H9 (cell line): ENCODE results near the gene GPR37L1. TPM values are rescaled to one million over a fixed set of nuclear protein-coding genes. Genes with fewer than 3 reads are reported as not detected.

Source experiments
- DNase-seq: peaks from one replicate; pipeline ENCODE4 v3.0.0-alpha.2; 2017
- H2AFZ ChIP-seq: one replicate; pipeline ENCODE4 v1.6.1; 2013; ENCODE audit warnings: mild to moderate bottlenecking, low read length, control low read depth, moderate library complexity
- H2AK5ac ChIP-seq: 2 replicates; pipeline ENCODE4 v1.6.1; 2013; ENCODE audit warnings: low read length, control low read depth, mixed read lengths; ENCODE audit not compliant: insufficient read length
- H2BK120ac ChIP-seq: one replicate; pipeline ENCODE4 v1.6.1; 2013; ENCODE audit warnings: low read depth, mild to moderate bottlenecking, low read length, control low read depth, inconsistent platforms; ENCODE audit not compliant: poor library complexity, severe bottlenecking
- H2BK12ac ChIP-seq: 2 replicates; pipeline ENCODE4 v1.6.1; 2013; ENCODE audit warnings: low read length, control low read depth, mixed read lengths, low read depth; ENCODE audit not compliant: insufficient read length
- H2BK15ac ChIP-seq: 2 replicates; pipeline ENCODE4 v1.6.1; 2013; ENCODE audit warnings: low read depth, low read length, control low read depth
- H2BK20ac ChIP-seq: one replicate; pipeline ENCODE4 v1.6.1; 2013; ENCODE audit warnings: low read depth, mild to moderate bottlenecking, low read length, control low read depth, inconsistent platforms; ENCODE audit not compliant: poor library complexity, severe bottlenecking
- H2BK5ac ChIP-seq: 2 replicates; pipeline ENCODE4 v1.6.1; 2013; ENCODE audit warnings: low read length, control low read depth, mixed read lengths; ENCODE audit not compliant: insufficient read length
- H3K14ac ChIP-seq: 2 replicates; pipeline ENCODE4 v1.6.1; 2013; ENCODE audit warnings: low read length, control low read depth; ENCODE audit not compliant: insufficient read depth
- H3K18ac ChIP-seq: 2 replicates; pipeline ENCODE4 v1.6.1; 2013; ENCODE audit warnings: low read depth, mild to moderate bottlenecking, mixed read lengths, low read length, control low read depth; ENCODE audit not compliant: insufficient read length
- H3K23ac ChIP-seq: 2 replicates; pipeline ENCODE4 v1.6.1; 2013; ENCODE audit warnings: low read length, control low read depth, mixed read lengths, low read depth; ENCODE audit not compliant: insufficient read length
- H3K23me2 ChIP-seq: 2 replicates; pipeline ENCODE4 v1.6.1; 2013; ENCODE audit warnings: low read depth, mild to moderate bottlenecking, mixed read lengths, low read length, control low read depth; ENCODE audit not compliant: insufficient read length, poor library complexity, severe bottlenecking
- H3K27ac ChIP-seq: 2 replicates; pipeline ENCODE4 v1.5.1; 2013; ENCODE audit warnings: low read length, control low read depth, mixed read lengths, low read depth; ENCODE audit not compliant: insufficient read length
- H3K27me3 ChIP-seq: 2 replicates; pipeline ENCODE4 v1.6.1; 2013; ENCODE audit warnings: low read length, control low read depth, inconsistent platforms; ENCODE audit not compliant: insufficient read depth
- H3K4ac ChIP-seq: 2 replicates; pipeline ENCODE4 v1.6.1; 2013; ENCODE audit warnings: low read depth, mild to moderate bottlenecking, control low read depth, inconsistent platforms, low read length, moderate library complexity
- H3K4me1 ChIP-seq: 2 replicates; pipeline ENCODE4 v1.6.1; 2013; ENCODE audit warnings: low read length, control low read depth, inconsistent platforms; ENCODE audit not compliant: insufficient read depth
- H3K4me2 ChIP-seq: 2 replicates; pipeline ENCODE4 v1.6.1; 2013; ENCODE audit warnings: low read length, control low read depth, mixed read lengths; ENCODE audit not compliant: insufficient read length, insufficient read depth
- H3K56ac ChIP-seq: 2 replicates; pipeline ENCODE4 v1.6.1; 2013; ENCODE audit warnings: low read depth, mild to moderate bottlenecking, mixed read lengths, low read length, control low read depth; ENCODE audit not compliant: insufficient read length
- H3K79me1 ChIP-seq: 2 replicates; pipeline ENCODE4 v1.6.1; 2013; ENCODE audit warnings: low read depth, mild to moderate bottlenecking, moderate library complexity, low read length, control low read depth, inconsistent platforms; ENCODE audit not compliant: insufficient read depth, poor library complexity, severe bottlenecking
- H3K79me2 ChIP-seq: 2 replicates; pipeline ENCODE4 v1.6.1; 2013; ENCODE audit warnings: low read length, control low read depth, inconsistent platforms; ENCODE audit not compliant: insufficient read depth
- H3K9ac ChIP-seq: 2 replicates; pipeline ENCODE4 v1.6.1; 2013; ENCODE audit warnings: low read length, control low read depth, mixed read lengths; ENCODE audit not compliant: insufficient read length; ENCODE audit errors: extremely low read depth
- H3K9me3 ChIP-seq: one replicate; pipeline ENCODE4 v1.6.1; 2013; ENCODE audit warnings: low read depth, low read length, inconsistent platforms; ENCODE audit not compliant: control insufficient read depth
- H3T11ph ChIP-seq: one replicate; pipeline ENCODE4 v1.6.1; 2013; ENCODE audit warnings: mild to moderate bottlenecking, low read length, control low read depth, inconsistent platforms
- H4K20me1 ChIP-seq: one replicate; pipeline ENCODE4 v1.6.1; 2013; ENCODE audit not compliant: control insufficient read depth, insufficient read length, insufficient read depth
- H4K5ac ChIP-seq: 2 replicates; pipeline ENCODE4 v1.6.1; 2013; ENCODE audit warnings: low read depth, mild to moderate bottlenecking, mixed read lengths, low read length, control low read depth; ENCODE audit not compliant: insufficient read length
- H4K8ac ChIP-seq: replicated peaks from 2 replicates; pipeline ENCODE4 v1.6.1; 2013; ENCODE audit warnings: low read length, control low read depth, mixed read lengths, low read depth; ENCODE audit not compliant: insufficient read length
- H4K91ac ChIP-seq: 2 replicates; pipeline ENCODE4 v1.6.1; 2013; ENCODE audit warnings: low read depth, mild to moderate bottlenecking, moderate library complexity, mixed read lengths, low read length, control low read depth; ENCODE audit not compliant: insufficient read length
- H3K27ac Mint-ChIP-seq, 3 experiments: 2 replicates in 2 of 3; 3 replicates in 1 of 3; pipeline ENCODE4 v1.8.0; 2020 to 2021; ENCODE audit warnings: mixed read lengths in 3 of 3, mild to moderate bottlenecking in 1 of 3, moderate library complexity in 1 of 3
- H3K27me3 Mint-ChIP-seq: 2 replicates; pipeline ENCODE4 v1.8.0; 2021; ENCODE audit warnings: low read depth, mild to moderate bottlenecking, moderate library complexity, mixed read lengths
- H3K36me3 Mint-ChIP-seq, 3 experiments: 2 replicates in 2 of 3; 3 replicates in 1 of 3; pipeline ENCODE4 v1.8.0; 2020 to 2021; ENCODE audit warnings: low read depth in 3 of 3, mixed read lengths in 3 of 3; ENCODE audit not compliant: insufficient read depth in 1 of 3
- H3K4me1 Mint-ChIP-seq, 2 experiments: 2 replicates each; pipeline ENCODE4 v1.8.0; 2020; ENCODE audit warnings: mixed read lengths in 2 of 2
- H3K4me3 Mint-ChIP-seq, 2 experiments: 2 replicates in 1 of 2; 3 replicates in 1 of 2; pipeline ENCODE4 v1.8.0; 2020 to 2021; ENCODE audit warnings: mild to moderate bottlenecking in 2 of 2, mixed read lengths in 2 of 2, moderate library complexity in 1 of 2
- H3K9me3 Mint-ChIP-seq, 2 experiments: 2 replicates in 1 of 2; 3 replicates in 1 of 2; pipeline ENCODE4 v1.8.0; 2020; ENCODE audit warnings: mild to moderate bottlenecking in 2 of 2, mixed read lengths in 2 of 2, moderate library complexity in 1 of 2
- WGBS: extraction: QIAGEN DNeasy Blood & Tissue Kit; methylation state at CpG from one replicate; pipeline ENCODE4 v1.1.7; 2013; ENCODE audit warnings: missing lambda C conversion rate, low lambda C conversion rate, mixed read lengths; ENCODE audit not compliant: insufficient read length; ENCODE audit errors: extremely low coverage; 5-methylcytosine and 5-hydroxymethylcytosine counted together
- total RNA-seq: library from RNA; stranded (reverse); gene quantifications from 2 replicates; pipeline ENCODE4 v1.2.1, GENCODE V29; 2021
- TF ChIP-seq, protein P1 (sequence below): fragments of 200-600 bp; sonication (generic); conservative IDR thresholded peaks from 3 replicates; pipeline ENCODE4 v1.8.0; 2021; ENCODE audit warnings: antibody characterized with exemption, mild to moderate bottlenecking

GPR37L1 gene
- total RNA-seq, 1 experiment from 2014 or later: 0.11 TPM

DNA sequence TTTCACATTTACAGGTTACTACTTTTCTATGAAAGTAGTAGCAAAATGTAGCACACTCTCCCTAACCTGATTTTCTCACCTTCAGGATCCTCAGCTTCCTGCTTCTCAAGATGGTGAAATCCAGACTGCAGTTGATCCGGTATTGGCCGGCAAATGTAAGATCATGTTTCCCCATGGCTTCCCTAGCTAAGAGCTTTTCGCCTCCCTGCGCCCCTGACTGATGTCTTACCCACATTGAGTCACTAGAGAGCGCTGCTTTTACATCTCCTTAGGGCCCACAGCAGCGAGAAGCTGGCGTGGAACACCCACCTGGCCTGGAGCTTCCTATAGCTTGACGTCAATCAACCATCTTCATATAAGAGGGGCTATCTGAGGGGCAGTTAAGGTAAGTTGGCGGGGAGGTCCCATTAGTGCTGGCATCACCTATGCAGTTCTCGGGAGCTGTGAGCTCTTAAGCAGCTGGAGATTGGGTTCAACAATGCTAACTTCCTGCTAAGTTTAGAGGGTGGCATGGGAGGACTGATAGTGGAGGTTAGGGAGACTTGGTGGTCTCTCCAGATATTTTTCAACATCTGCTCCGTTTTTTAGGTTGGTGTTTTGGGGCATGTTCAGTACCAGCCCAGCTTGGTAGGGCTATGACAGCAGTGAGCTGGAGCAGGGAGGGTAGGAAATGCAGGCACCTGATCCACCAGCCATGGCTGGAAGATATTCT, 32.2 kb downstream of the GPR37L1 start:
- Mint-ChIP-seq H3K27ac (0 out of 7 replicates have a peak overlapping the region, but pooled peaks of 1 of the 3 experiments have one; percentile 3), H3K27me3 (peaks cover 4% of the 10 kb centered on the region), H3K9me3 (no peaks in the 10 kb centered on the region), H3K4me3 (no peak overlapping the region), H3K4me1 (peaks cover 20 to 39% of the 10 kb centered on the region in 2 experiments), H3K36me3 (no peaks in the 10 kb centered on the region)
- TF ChIP-seq, protein P1, sequence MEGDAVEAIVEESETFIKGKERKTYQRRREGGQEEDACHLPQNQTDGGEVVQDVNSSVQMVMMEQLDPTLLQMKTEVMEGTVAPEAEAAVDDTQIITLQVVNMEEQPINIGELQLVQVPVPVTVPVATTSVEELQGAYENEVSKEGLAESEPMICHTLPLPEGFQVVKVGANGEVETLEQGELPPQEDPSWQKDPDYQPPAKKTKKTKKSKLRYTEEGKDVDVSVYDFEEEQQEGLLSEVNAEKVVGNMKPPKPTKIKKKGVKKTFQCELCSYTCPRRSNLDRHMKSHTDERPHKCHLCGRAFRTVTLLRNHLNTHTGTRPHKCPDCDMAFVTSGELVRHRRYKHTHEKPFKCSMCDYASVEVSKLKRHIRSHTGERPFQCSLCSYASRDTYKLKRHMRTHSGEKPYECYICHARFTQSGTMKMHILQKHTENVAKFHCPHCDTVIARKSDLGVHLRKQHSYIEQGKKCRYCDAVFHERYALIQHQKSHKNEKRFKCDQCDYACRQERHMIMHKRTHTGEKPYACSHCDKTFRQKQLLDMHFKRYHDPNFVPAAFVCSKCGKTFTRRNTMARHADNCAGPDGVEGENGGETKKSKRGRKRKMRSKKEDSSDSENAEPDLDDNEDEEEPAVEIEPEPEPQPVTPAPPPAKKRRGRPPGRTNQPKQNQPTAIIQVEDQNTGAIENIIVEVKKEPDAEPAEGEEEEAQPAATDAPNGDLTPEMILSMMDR: peak; percentile 78
- H4K8ac ChIP-seq: no peak overlapping the region
- no peaks in the 10 kb centered on the region for H4K20me1 ChIP-seq
- H3K27me3 ChIP-seq: no peaks in the 10 kb centered on the region; the same call in 1 of the 2 replicates
- no peak overlapping the region for H3K14ac ChIP-seq
- peaks cover 5% of the 10 kb centered on the region; the same call in 1 of the 2 replicates for H3K4me1 ChIP-seq
- WGBS: no CpG with 5 or more reads among the region's 11 CpGs
- no peak overlapping the region for H3K18ac ChIP-seq
- no peak overlapping the region for H3K27ac ChIP-seq
- H3K79me1 ChIP-seq: no peaks in the 10 kb centered on the region
- H2BK5ac ChIP-seq: no peak overlapping the region
- H3K9me3 ChIP-seq: no peaks in the 10 kb centered on the region
- H4K5ac ChIP-seq: no peak overlapping the region
- no peak overlapping the region for H2BK12ac ChIP-seq
- no peak overlapping the region for H2AK5ac ChIP-seq
- no peak overlapping the region for H3T11ph ChIP-seq
- no peak overlapping the region for H2BK15ac ChIP-seq
- peak; percentile 84 for DNase-seq
- H3K23me2 ChIP-seq: no peaks in the 10 kb centered on the region
- H3K56ac ChIP-seq: no peak overlapping the region
- no peak overlapping the region for H3K9ac ChIP-seq
- H2AFZ ChIP-seq: no peak overlapping the region
- H3K4ac ChIP-seq: no peak overlapping the region
- H3K4me2 ChIP-seq: no peak overlapping the region
- no peak overlapping the region for H2BK120ac ChIP-seq
- H4K91ac ChIP-seq: no peak overlapping the region
- no peaks in the 10 kb centered on the region for H3K79me2 ChIP-seq
- H2BK20ac ChIP-seq: no peak overlapping the region
- H3K23ac ChIP-seq: no peak overlapping the region
